ENCODE measurements around the gene CELA3A.

Gene CELA3A

GRCh38 chr1:22051607-22052114 lies 50.2 kb downstream of the CELA3A start:
- Histone ChIP-seq H3K27me3 (ENCODE audit: control insufficient read depth, low read length) (no peaks in the 10 kb centered on the region), H3K4me1 (ENCODE audit: control insufficient read depth, low read length) (peaks cover 33% of the 10 kb centered on the region), H3K4me2 (ENCODE audit: low read length) (peak overlapping the region; percentile 57), H3K27ac (ENCODE audit: low read depth, low read length) (no peak overlapping the region), H3F3A (ENCODE audit: control insufficient read depth, insufficient read depth) (no peaks in the 10 kb centered on the region), H3K9me2 (replicated peaks; ENCODE audit: control insufficient read depth, low read length) (no peaks in the 10 kb centered on the region), H3K9me3 (ENCODE audit: control insufficient read depth, insufficient read depth, low read length) (no peaks in the 10 kb centered on the region), H4K20me1 (ENCODE audit: control insufficient read depth, insufficient read depth, low read depth, low read length) (peaks cover 25% of the 10 kb centered on the region), H3K36me3 (ENCODE audit: control insufficient read depth, low read length) (peaks cover 27% of the 10 kb centered on the region), H3K79me2 (ENCODE audit: control insufficient read depth, low read length) (peaks cover 41% of the 10 kb centered on the region), H3K4me3 (ENCODE audit: low read length) (peak overlapping the region; percentile 84)
- TF ChIP-seq EZH2phosphoT487 (IDR thresholded peaks at IDR 0.05; ENCODE audit: borderline replicate concordance, low read length) (no peak), CTCF (IDR thresholded peaks at IDR 0.05; ENCODE audit: low read depth, low read length, poor library complexity, severe bottlenecking) (no peak)

- Histone ChIP-seq H3K9me3 (ENCODE audit: control insufficient read depth, insufficient read depth, low read length) (no peaks in the 10 kb centered on the region), H3K79me2 (ENCODE audit: control insufficient read depth, low read length) (peaks cover 48% of the 10 kb centered on the region), H3K27me3 (ENCODE audit: control insufficient read depth, low read length) (no peaks in the 10 kb centered on the region), H3K27ac (ENCODE audit: low read depth, low read length) (peak within 1 kb of the TSS; percentile 69), H3K4me1 (ENCODE audit: control insufficient read depth, low read length) (peaks cover 40% of the 10 kb centered on the region), H4K20me1 (ENCODE audit: control insufficient read depth, insufficient read depth, low read depth, low read length) (peaks cover 32% of the 10 kb centered on the region), H3K4me2 (ENCODE audit: low read length) (peak within 1 kb of the TSS; percentile 94), H3K9me2 (replicated peaks; ENCODE audit: control insufficient read depth, low read length) (no peaks in the 10 kb centered on the region), H3K36me3 (ENCODE audit: control insufficient read depth, low read length) (peaks cover 34% of the 10 kb centered on the region), H3F3A (ENCODE audit: control insufficient read depth, insufficient read depth) (no peaks in the 10 kb centered on the region), H3K4me3 (ENCODE audit: low read length) (peak within 1 kb of the TSS; percentile 84)
- TF ChIP-seq CTCF (IDR thresholded peaks at IDR 0.05; ENCODE audit: low read depth, low read length, poor library complexity, severe bottlenecking) (no peak), EZH2phosphoT487 (IDR thresholded peaks at IDR 0.05; ENCODE audit: borderline replicate concordance, low read length) (no peak)
Measured at GRCh38 chr1:22052115-22053016, 50.9 kb downstream of the CELA3A start, which contains the start of gene CDC42. CDC42 (plus strand) TSS chr1:22052709; CDS start chr1:22078479, 25,770 bp downstream.

- Histone ChIP-seq H3K27me3 (ENCODE audit: control insufficient read depth, low read length) (no peaks in the 10 kb centered on the region), H3K9me2 (replicated peaks; ENCODE audit: control insufficient read depth, low read length) (no peaks in the 10 kb centered on the region), H3K79me2 (ENCODE audit: control insufficient read depth, low read length) (peaks cover 56% of the 10 kb centered on the region), H3K4me1 (ENCODE audit: control insufficient read depth, low read length) (peaks cover 45% of the 10 kb centered on the region), H3K36me3 (ENCODE audit: control insufficient read depth, low read length) (peaks cover 43% of the 10 kb centered on the region), H3K4me2 (ENCODE audit: low read length) (peak overlapping the region; percentile 94), H3F3A (ENCODE audit: control insufficient read depth, insufficient read depth) (no peaks in the 10 kb centered on the region), H4K20me1 (ENCODE audit: control insufficient read depth, insufficient read depth, low read depth, low read length) (peaks cover 38% of the 10 kb centered on the region), H3K27ac (ENCODE audit: low read depth, low read length) (peak overlapping the region; percentile 69), H3K9me3 (ENCODE audit: control insufficient read depth, insufficient read depth, low read length) (no peaks in the 10 kb centered on the region), H3K4me3 (ENCODE audit: low read length) (peak overlapping the region; percentile 84)
- TF ChIP-seq CTCF (IDR thresholded peaks at IDR 0.05; ENCODE audit: low read depth, low read length, poor library complexity, severe bottlenecking) = no peak
Measured at GRCh38 chr1:22053017-22053860, 51.8 kb downstream of the CELA3A start.
